Panc1 (cell line): ENCODE results near the gene USH1C. TPM values are rescaled to one million over a fixed set of nuclear protein-coding genes. Genes with fewer than 3 reads are reported as not detected.

Experiments
- ATAC-seq: fragments of 200-7000 bp; cut with Tn5 transposase; 2 replicates; pipeline ENCODE4 v1.9.1; 2020; ENCODE audit warnings: mild to moderate bottlenecking, moderate library complexity
- BruUV-seq: library from RNA; stranded (reverse); fragments of 400-500 nt; replicated peaks from 2 replicates; lab custom pipeline; 2021; lab: Mats Ljungman, UMichigan
- CTCF ChIA-PET: fragments of 300-600 bp; sonication (Branson Sonifier 250); formaldehyde crosslinking; loops from one replicate; lab custom pipeline; 2022; ENCODE audit warnings: antibody characterized with exemption; lab: Charles Lee
- POLR2A ChIA-PET: fragments of 300-600 bp; sonication (Branson Sonifier 250); formaldehyde crosslinking; loops from one replicate; lab custom pipeline; 2022; ENCODE audit warnings: antibody characterized with exemption; lab: Charles Lee
- DNase-seq: peaks from one replicate; pipeline ENCODE4 v3.0.0-alpha.2; 2010; ENCODE audit warnings: low read depth, low spot score
- H3K27ac ChIP-seq: 2 replicates; pipeline ENCODE4 v1.5.1; 2011; ENCODE audit warnings: mild to moderate bottlenecking, low read length, inconsistent platforms
- H3K27me3 ChIP-seq: fragments of 200-500 bp; sonication (Bioruptor generic); 2 replicates; pipeline ENCODE4 v1.6.0; 2014; ENCODE audit warnings: low read length, inconsistent platforms; ENCODE audit not compliant: control insufficient read depth, insufficient read depth
- H3K36me3 ChIP-seq: fragments of 200-500 bp; sonication (Bioruptor generic); 2 replicates; pipeline ENCODE4 v1.5.1; 2014; ENCODE audit warnings: inconsistent platforms, mild to moderate bottlenecking, low read length, moderate library complexity; ENCODE audit not compliant: control insufficient read depth, insufficient read depth
- H3K4me1 ChIP-seq: 2 replicates; pipeline ENCODE4 v1.5.1; 2011; ENCODE audit warnings: inconsistent platforms, mild to moderate bottlenecking, low read length, moderate library complexity; ENCODE audit not compliant: control insufficient read depth, insufficient read depth
- H3K4me3 ChIP-seq, 2 experiments: 2 replicates each; pipeline ENCODE4 v1.5.1; 2011 to 2012; ENCODE audit warnings: low read depth in 2 of 2, low read length in 2 of 2, mild to moderate bottlenecking in 2 of 2, inconsistent platforms in 1 of 2, moderate library complexity in 1 of 2
- H3K9me3 ChIP-seq: fragments of 200-500 bp; sonication (Bioruptor generic); 2 replicates; pipeline ENCODE4 v1.5.1; 2014; ENCODE audit warnings: low read depth, mild to moderate bottlenecking, inconsistent platforms, low read length, moderate library complexity; ENCODE audit not compliant: control insufficient read depth, insufficient read depth
- CTCF ChIP-seq: fragments of 450-650 bp; IDR thresholded peaks from 2 replicates; pipeline ENCODE4 v1.5.1; 2017; ENCODE audit warnings: mild to moderate bottlenecking
- POLR2AphosphoS5 ChIP-seq: IDR thresholded peaks from 2 replicates; pipeline ENCODE4 v1.6.1; 2012; ENCODE audit warnings: mild to moderate bottlenecking, low read depth, low read length, moderate library complexity
- SIN3A ChIP-seq: IDR thresholded peaks from 2 replicates; pipeline ENCODE4 v1.6.1; 2012; ENCODE audit warnings: low read depth, mild to moderate bottlenecking, low read length, moderate library complexity, borderline replicate concordance; ENCODE audit not compliant: insufficient read depth
- TCF7L2 ChIP-seq: IDR thresholded peaks from 2 replicates; pipeline ENCODE4 v1.6.1; 2011; ENCODE audit warnings: mild to moderate bottlenecking, low read depth, low read length, inconsistent platforms
- in situ Hi-C: cut with HindIII; loops from 2 replicates; pipeline ENCODE4 v1.10.0; 2016; ENCODE audit warnings: low sequenced_read_pairs, low pct_unique_long_range_greater_than_20kb
- intact Hi-C: fragments of 100-400 bp; cut with micrococcal nuclease; formaldehyde crosslinking; loops from one replicate; pipeline ENCODE4 v1.10.0; 2022; ENCODE audit not compliant: unreplicated experiment
- total RNA-seq: library from RNA; stranded (reverse); gene quantifications from one replicate; pipeline ENCODE4 v1.2.1, GENCODE V29; 2021; ENCODE audit not compliant: unreplicated experiment
- TF ChIP-seq, protein P1 (sequence below), 2 experiments: IDR thresholded peaks; 2 replicates each; pipeline ENCODE4 v1.6.1; 2011 to 2012; ENCODE audit warnings: low read depth in 2 of 2, control low read depth in 1 of 2, low read length in 1 of 2, mild to moderate bottlenecking in 1 of 2, moderate library complexity in 1 of 2; ENCODE audit not compliant: insufficient read depth in 1 of 2

Gene USH1C
- total RNA-seq, 1 experiment from 2014 or later = not detected

DNA sequence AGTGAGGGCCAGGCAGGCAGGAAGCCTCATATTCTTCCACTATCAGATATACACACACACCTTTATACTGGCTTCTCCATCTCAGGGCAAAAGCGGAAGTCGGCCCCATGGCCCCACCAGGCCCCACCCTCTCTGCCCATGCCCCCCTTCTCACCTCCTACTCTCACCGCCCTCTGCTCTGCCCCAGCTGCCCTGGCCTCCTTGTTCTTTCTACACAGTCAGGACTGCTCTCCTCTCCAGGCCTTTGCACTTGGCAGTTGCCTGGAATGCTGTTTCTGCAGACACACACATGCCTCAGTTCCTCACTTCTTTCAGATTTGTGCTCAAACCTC, 28.1 kb upstream of the USH1C start:
- POLR2A ChIA-PET = no interaction called here
- Histone ChIP-seq H3K4me1 (no peaks in the 10 kb centered on the region), H3K9me3 (no peaks in the 10 kb centered on the region), H3K36me3 (no peaks in the 10 kb centered on the region), H3K4me3 (no peak overlapping the region), H3K27ac (no peak overlapping the region), H3K27me3 (0 out of 2 replicates have a peak, but pooled peaks cover 2% of the 10 kb centered on the region)
- ATAC-seq (no peak), DNase-seq (no peak)
- CTCF ChIA-PET = no interaction called here
- in situ Hi-C loops (no loop called here), intact Hi-C loops (no loop called here)
- TF ChIP-seq TCF7L2 (no peak), SIN3A (no peak), CTCF (no peak), POLR2AphosphoS5 (no peak)
- TF ChIP-seq, protein P1, sequence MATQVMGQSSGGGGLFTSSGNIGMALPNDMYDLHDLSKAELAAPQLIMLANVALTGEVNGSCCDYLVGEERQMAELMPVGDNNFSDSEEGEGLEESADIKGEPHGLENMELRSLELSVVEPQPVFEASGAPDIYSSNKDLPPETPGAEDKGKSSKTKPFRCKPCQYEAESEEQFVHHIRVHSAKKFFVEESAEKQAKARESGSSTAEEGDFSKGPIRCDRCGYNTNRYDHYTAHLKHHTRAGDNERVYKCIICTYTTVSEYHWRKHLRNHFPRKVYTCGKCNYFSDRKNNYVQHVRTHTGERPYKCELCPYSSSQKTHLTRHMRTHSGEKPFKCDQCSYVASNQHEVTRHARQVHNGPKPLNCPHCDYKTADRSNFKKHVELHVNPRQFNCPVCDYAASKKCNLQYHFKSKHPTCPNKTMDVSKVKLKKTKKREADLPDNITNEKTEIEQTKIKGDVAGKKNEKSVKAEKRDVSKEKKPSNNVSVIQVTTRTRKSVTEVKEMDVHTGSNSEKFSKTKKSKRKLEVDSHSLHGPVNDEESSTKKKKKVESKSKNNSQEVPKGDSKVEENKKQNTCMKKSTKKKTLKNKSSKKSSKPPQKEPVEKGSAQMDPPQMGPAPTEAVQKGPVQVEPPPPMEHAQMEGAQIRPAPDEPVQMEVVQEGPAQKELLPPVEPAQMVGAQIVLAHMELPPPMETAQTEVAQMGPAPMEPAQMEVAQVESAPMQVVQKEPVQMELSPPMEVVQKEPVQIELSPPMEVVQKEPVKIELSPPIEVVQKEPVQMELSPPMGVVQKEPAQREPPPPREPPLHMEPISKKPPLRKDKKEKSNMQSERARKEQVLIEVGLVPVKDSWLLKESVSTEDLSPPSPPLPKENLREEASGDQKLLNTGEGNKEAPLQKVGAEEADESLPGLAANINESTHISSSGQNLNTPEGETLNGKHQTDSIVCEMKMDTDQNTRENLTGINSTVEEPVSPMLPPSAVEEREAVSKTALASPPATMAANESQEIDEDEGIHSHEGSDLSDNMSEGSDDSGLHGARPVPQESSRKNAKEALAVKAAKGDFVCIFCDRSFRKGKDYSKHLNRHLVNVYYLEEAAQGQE (IDR thresholded peaks at IDR 0.05; ENCODE audit: insufficient read depth in 1 of 2, low read depth in 2 of 2, low read length in 1 of 2) = no peak
- BruUV-seq = no TSS peak

GRCh38 chr11:17571431-17572358, 27.5 kb upstream of the USH1C start:
- TF ChIP-seq, protein P1 (IDR thresholded peaks at IDR 0.05; ENCODE audit: insufficient read depth in 1 of 2, low read depth in 2 of 2, low read length in 1 of 2) = no peak
- no peak for TF ChIP-seq POLR2AphosphoS5
- no peak for TF ChIP-seq CTCF
- TF ChIP-seq TCF7L2 = no peak
- TF ChIP-seq SIN3A = no peak

More at GRCh38 chr11:17571431-17572358, 27.5 kb upstream of the USH1C start:
- Histone ChIP-seq H3K4me1 (no peaks in the 10 kb centered on the region), H3K27me3 (peaks cover 5% of the 10 kb centered on the region; the same call in 1 of the 2 replicates), H3K36me3 (no peaks in the 10 kb centered on the region), H3K9me3 (no peaks in the 10 kb centered on the region), H3K27ac (no peak overlapping the region), H3K4me3 (no peak overlapping the region)
- DNase-seq = no peak
- ChIA-PET POLR2A (no interaction called here), CTCF (no interaction called here)
- in situ Hi-C loops = no loop called here
- intact Hi-C loops = no loop called here
- no peak for ATAC-seq
- BruUV-seq = no TSS peak
